GM12878 (cell line): ENCODE results near the gene TGM2. TPM values are rescaled to one million over a fixed set of nuclear protein-coding genes. Genes with fewer than 3 reads are reported as not detected.

Source experiments
- ATAC-seq: fragments of 200-7000 bp; cut with Tn5 transposase; 3 replicates; pipeline ENCODE4 v1.9.1; 2020; ENCODE audit warnings: mild to moderate bottlenecking, moderate library complexity
- BruUV-seq: library from RNA; stranded (reverse); fragments of 400-500 nt; replicated peaks from 2 replicates; lab custom pipeline; 2021; lab: Mats Ljungman, UMichigan
- CTCF ChIA-PET: fragments of 300-600 bp; sonication (Branson Sonifier 250); formaldehyde crosslinking; extraction: SDS; loops from one replicate; lab custom pipeline; 2021; ENCODE audit warnings: inconsistent platforms; lab: Yijun Ruan, JAX
- POLR2A ChIA-PET: fragments of 350-600 bp; formaldehyde crosslinking; extraction: SDS; loops from one replicate; lab custom pipeline; 2021; ENCODE audit warnings: inconsistent platforms; lab: Charles Lee
- RAD21 ChIA-PET: fragments of 300-600 bp; sonication (Branson Sonifier 250); formaldehyde crosslinking; loops from one replicate; lab custom pipeline; 2023; ENCODE audit warnings: antibody characterized with exemption; ENCODE audit not compliant: unreplicated experiment; lab: Charles Lee
- SMC1A ChIA-PET: fragments of 300-600 bp; sonication (Branson Sonifier 250); formaldehyde crosslinking; loops from one replicate; lab custom pipeline; 2023; ENCODE audit not compliant: unreplicated experiment, uncharacterized antibody; lab: Charles Lee
- DNase-seq: peaks from one replicate; pipeline ENCODE4 v3.0.0-alpha.2; 2011; ENCODE audit warnings: low read depth, low spot score
- FAIRE-seq: peaks from 3 replicates; lab custom pipeline; 2011; peaks lifted over from hg19 to GRCh38; lab: Jason Lieb, UNC
- H2AFZ ChIP-seq: 2 replicates; pipeline ENCODE4 v1.6.0; 2011; ENCODE audit warnings: low read depth, low read length, control low read depth; ENCODE audit not compliant: control insufficient read depth
- H3K27ac ChIP-seq: 2 replicates; pipeline ENCODE4 v1.5.1; 2011; ENCODE audit warnings: control low read depth; ENCODE audit not compliant: control insufficient read depth, insufficient read depth
- H3K27me3 ChIP-seq, 2 experiments: replicated peaks in 1 of 2; 2 replicates each; pipeline versions ENCODE4 v1.6.0 to v1.6.1; 2011; ENCODE audit warnings: low read length in 1 of 2; ENCODE audit not compliant: control insufficient read depth in 2 of 2, insufficient read depth in 2 of 2
- H3K36me3 ChIP-seq, 2 experiments: 2 replicates each; pipeline ENCODE4 v1.5.1; 2011; ENCODE audit warnings: low read length in 1 of 2; ENCODE audit not compliant: control insufficient read depth in 2 of 2, insufficient read depth in 2 of 2
- H3K4me1 ChIP-seq: 2 replicates; pipeline ENCODE4 v1.6.1; 2011; ENCODE audit warnings: mild to moderate bottlenecking, low read length, moderate library complexity, mixed read lengths; ENCODE audit not compliant: control insufficient read depth, insufficient read depth
- H3K4me2 ChIP-seq: 2 replicates; pipeline ENCODE4 v1.6.0; 2011; ENCODE audit warnings: control low read depth; ENCODE audit not compliant: control insufficient read depth, insufficient read depth
- H3K4me3 ChIP-seq: fragments of 200-600 bp; sonication (generic); 2 replicates; pipeline ENCODE4 v1.5.1; 2016
- H3K79me2 ChIP-seq: 2 replicates; pipeline ENCODE4 v1.6.0; 2011; ENCODE audit warnings: low read length; ENCODE audit not compliant: control insufficient read depth, insufficient read depth
- H3K9ac ChIP-seq: 2 replicates; pipeline ENCODE4 v1.8.0; 2011; ENCODE audit warnings: low read length, control low read depth, mixed read lengths; ENCODE audit not compliant: control insufficient read depth, insufficient read depth
- H3K9me3 ChIP-seq: replicated peaks from 3 replicates; pipeline ENCODE4 v1.5.1; 2011; ENCODE audit warnings: mild to moderate bottlenecking, low read length; ENCODE audit not compliant: control insufficient read depth, insufficient read depth
- H4K20me1 ChIP-seq: 2 replicates; pipeline ENCODE4 v1.6.0; 2011; ENCODE audit not compliant: control insufficient read depth, insufficient read depth
- SMAD5 ChIP-seq: IDR thresholded peaks from 2 replicates; pipeline ENCODE4 v1.6.1; 2016; ENCODE audit warnings: antibody characterized with exemption, low read depth
- ZNF207 ChIP-seq: fragments of 450-650 bp; IDR thresholded peaks from 2 replicates; pipeline ENCODE4 v1.6.1; 2014; ENCODE audit warnings: antibody characterized with exemption, mild to moderate bottlenecking, borderline replicate concordance
- ZNF24 ChIP-seq: fragments of 450-650 bp; IDR thresholded peaks from 2 replicates; pipeline ENCODE4 v1.6.1; 2017; ENCODE audit warnings: antibody characterized with exemption, mild to moderate bottlenecking
- ZNF274 ChIP-seq: IDR thresholded peaks from one replicate; pipeline ENCODE4 v1.8.0; 2011; ENCODE audit not compliant: insufficient read length, insufficient read depth
- WGBS: methylation state at CpG from one replicate; pipeline ENCODE4 v1.1.6; 2016; ENCODE audit warnings: low lambda C conversion rate; ENCODE audit not compliant: insufficient replicate concordance, insufficient coverage; ENCODE audit errors: missing lambda C conversion rate; 5-methylcytosine and 5-hydroxymethylcytosine counted together
- in situ Hi-C: fragments of 300-500 bp; cut with MboI; formaldehyde crosslinking; loops from 9 replicates; pipeline ENCODE4 v1.14.3; 2018; ENCODE audit warnings: mixed read lengths
- intact Hi-C: fragments of 100-400 bp; cut with micrococcal nuclease; formaldehyde crosslinking; loops from one replicate; pipeline ENCODE4 v1.14.2; 2022; ENCODE audit not compliant: unreplicated experiment
- polyA plus RNA-seq, 11 experiments: library from polyadenylated mRNA; depleted of rRNA in 4 of 11; unstranded in 6 of 11; stranded (reverse) in 5 of 11; fragments of >200 nt; fragmentation: Nextera tagmentation in 4 of 11; fragmentation: Illumina TruSeq in 1 of 11; extraction: Ambion mirVana in 4 of 11; extraction: Trizol in 1 of 11; gene quantifications; 1 replicate in 1 of 11; 2 replicates in 10 of 11; pipeline versions ENCODE4 v1.2.1 to v1.2.3, GENCODE V29; 2011 to 2016; ENCODE audit warnings: inconsistent platforms in 2 of 11, missing spikeins in 2 of 11, low read depth in 1 of 11
- total RNA-seq, 4 experiments: library from RNA; depleted of rRNA in 3 of 4; stranded (reverse); fragments of >200 nt in 3 of 4; fragmentation: Illumina TruSeq in 1 of 4; extraction: Trizol in 1 of 4; gene quantifications; 2 replicates each; pipeline versions ENCODE4 v1.2.1 to v1.2.3, GENCODE V29; 2013 to 2021
- TF ChIP-seq, protein P1 (sequence below): fragments of 450-650 bp; IDR thresholded peaks from 2 replicates; pipeline ENCODE4 v1.6.1; 2018; ENCODE audit warnings: borderline replicate concordance, mild to moderate bottlenecking; ENCODE audit not compliant: partially characterized antibody

The TGM2 gene
- total and polyA plus RNA-seq, 10 of the 15 experiments (the other 5 are each of a cell fraction or from before 2014, with no cell fraction given): 0.11 to 1.9 (median 0.51) TPM

GRCh38 chr20:38093641-38094077, 71.4 kb downstream of the TGM2 start:
- no peak for DNase-seq
- ChIA-PET SMC1A (interaction anchor here (0.7 to 8.6 kb wide), 12 partner anchors 16 to 127 kb away, joined by 3 to 166 read pairs (median 5); no protein-coding TSS in a partner anchor), POLR2A (interaction anchor here (0.7 to 2.7 kb wide), 5 partner anchors 12 to 58 kb away, joined by 4 to 12 read pairs (median 8); no protein-coding TSS in a partner anchor), RAD21 (interaction anchor here (0.6 to 7.8 kb wide), 14 partner anchors 11 to 127 kb away, joined by 3 to 79 read pairs (median 5); no protein-coding TSS in a partner anchor), CTCF (interaction anchor here (0.6 to 15.1 kb wide), 15 partner anchors 11 to 308 kb away, joined by 3 to 189 read pairs (median 4); partner anchors contain the start of gene TGM2)
- H3K27me3 ChIP-seq: no peaks in the 10 kb centered on the region
- peaks cover 0 to 1% of the 10 kb centered on the region in 2 experiments; a peak in 2 of 4 replicates for H3K36me3 ChIP-seq
- H3K79me2 ChIP-seq: 0 out of 2 replicates have a peak, but pooled peaks cover 2% of the 10 kb centered on the region
- no peaks in the 10 kb centered on the region for H4K20me1 ChIP-seq
- H3K4me1 ChIP-seq: peaks cover 47% of the 10 kb centered on the region
- no peak for FAIRE-seq
- H3K4me2 ChIP-seq: peak overlapping the region; percentile 80
- ATAC-seq: no peak
- peak overlapping the region; percentile 98 for H3K27ac ChIP-seq
- H3K9ac ChIP-seq: peak overlapping the region; percentile 16; the same call in 1 of the 2 replicates
- intact Hi-C loops: loop anchor here (2.0 kb wide), 1 partner anchor 59 kb away; no protein-coding TSS in a partner anchor
- TF ChIP-seq, protein P1, sequence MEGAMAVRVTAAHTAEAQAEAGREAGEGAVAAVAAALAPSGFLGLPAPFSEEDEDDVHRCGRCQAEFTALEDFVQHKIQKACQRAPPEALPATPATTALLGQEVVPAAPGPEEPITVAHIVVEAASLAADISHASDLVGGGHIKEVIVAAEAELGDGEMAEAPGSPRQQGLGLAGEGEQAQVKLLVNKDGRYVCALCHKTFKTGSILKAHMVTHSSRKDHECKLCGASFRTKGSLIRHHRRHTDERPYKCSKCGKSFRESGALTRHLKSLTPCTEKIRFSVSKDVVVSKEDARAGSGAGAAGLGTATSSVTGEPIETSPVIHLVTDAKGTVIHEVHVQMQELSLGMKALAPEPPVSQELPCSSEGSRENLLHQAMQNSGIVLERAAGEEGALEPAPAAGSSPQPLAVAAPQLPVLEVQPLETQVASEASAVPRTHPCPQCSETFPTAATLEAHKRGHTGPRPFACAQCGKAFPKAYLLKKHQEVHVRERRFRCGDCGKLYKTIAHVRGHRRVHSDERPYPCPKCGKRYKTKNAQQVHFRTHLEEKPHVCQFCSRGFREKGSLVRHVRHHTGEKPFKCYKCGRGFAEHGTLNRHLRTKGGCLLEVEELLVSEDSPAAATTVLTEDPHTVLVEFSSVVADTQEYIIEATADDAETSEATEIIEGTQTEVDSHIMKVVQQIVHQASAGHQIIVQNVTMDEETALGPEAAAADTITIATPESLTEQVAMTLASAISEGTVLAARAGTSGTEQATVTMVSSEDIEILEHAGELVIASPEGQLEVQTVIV: no peak
- TF ChIP-seq ZNF207 (0 out of 2 replicates have a peak, but pooled peaks have one; percentile 4), SMAD5 (no peak), ZNF274 (no peak), ZNF24 (no peak)
- no peak overlapping the region for H3K4me3 ChIP-seq
- H2AFZ ChIP-seq: no peak overlapping the region
- TSS peak; percentile 92 for BruUV-seq
- in situ Hi-C loops: no loop called here
- no peaks in the 10 kb centered on the region for H3K9me3 ChIP-seq
- 31% methylated on average over 8 of the region's 8 CpGs for WGBS
